Heart left ventricle (tissue), 13 donors: ENCODE results near the gene KNG1.

Experiments used
- POLR2A ChIP-seq, 2 donors: fragments of 450-650 bp; IDR thresholded peaks; one replicate each; pipeline ENCODE4 v1.6.1; 2017; ENCODE audit warnings: antibody characterized with exemption in 2 of 2, mild to moderate bottlenecking in 2 of 2, moderate library complexity in 2 of 2
- TF ChIP-seq, protein P1 (sequence below), 12 donors: fragments of 200-600 bp; sonication (generic) in 4 of 12; IDR thresholded peaks; one replicate each; pipeline versions ENCODE4 v1.5.0 to v1.8.0; 2018 to 2022; ENCODE audit warnings: antibody characterized with exemption in 12 of 12, mild to moderate bottlenecking in 5 of 12
- donor health status: ischemic (EF 13 %, LVEDD 7.1; RV severe dilation, severe dysfunction).
- donor health status: DM: no; HTN: yes; CAD: no.
- donor health status: DM: no; HTN: no; CAD: no.
- donor health status: ischemic (EF 25% LVEDD 6.9; RV normal size, moderate dysfunction).
- donor health status: ischemic (EF 25% LVEDD 5.7; RV mildly dilated, moderate dysfunction).
- donor health status: ischemic (EF 35%, LVEDD 5.7; RV mildly dilated, moderate dysfunction).
- donor health status: nonischemic (EF 11% LVEDD 7.7; RV severe dilation, severe dysfunction).
- donor health status: DM: yes; HTN: yes; CAD: no.
- donor health status: PGD.
- donor health status: ischemic (EF 29% LVEDD 5.4; RV normal size, mild dysfunction).
- donor health status: nonischemic (EF 23%, LVEDD 6.1; RV moderate dilation, normal function).

DNA sequence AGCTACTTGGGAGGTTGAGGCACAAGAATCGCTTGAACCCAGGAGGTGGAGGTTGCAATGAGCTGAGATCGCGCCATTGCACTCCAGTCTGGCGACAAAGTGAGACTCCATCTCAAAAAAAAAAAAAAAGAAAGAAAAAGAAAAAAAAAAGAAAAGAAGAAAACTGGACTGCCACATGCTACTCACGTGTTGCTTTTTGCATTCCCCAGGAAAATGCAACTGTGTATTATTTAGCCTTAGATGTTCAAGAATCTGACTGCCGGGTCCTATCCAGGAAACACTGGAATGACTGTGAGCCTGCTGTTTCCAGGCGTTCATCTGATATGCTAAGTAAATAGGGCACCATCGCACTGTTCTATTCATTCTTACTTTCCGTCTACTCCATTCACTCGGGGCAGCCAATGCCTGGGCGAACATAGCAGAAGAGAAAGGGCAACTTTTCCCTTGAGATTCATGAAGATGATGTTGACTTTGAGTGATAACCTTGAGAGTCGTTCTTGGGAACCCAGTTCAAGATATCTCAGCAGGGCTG lies 30.0 kb upstream of the KNG1 start:
- TF ChIP-seq, protein P1, sequence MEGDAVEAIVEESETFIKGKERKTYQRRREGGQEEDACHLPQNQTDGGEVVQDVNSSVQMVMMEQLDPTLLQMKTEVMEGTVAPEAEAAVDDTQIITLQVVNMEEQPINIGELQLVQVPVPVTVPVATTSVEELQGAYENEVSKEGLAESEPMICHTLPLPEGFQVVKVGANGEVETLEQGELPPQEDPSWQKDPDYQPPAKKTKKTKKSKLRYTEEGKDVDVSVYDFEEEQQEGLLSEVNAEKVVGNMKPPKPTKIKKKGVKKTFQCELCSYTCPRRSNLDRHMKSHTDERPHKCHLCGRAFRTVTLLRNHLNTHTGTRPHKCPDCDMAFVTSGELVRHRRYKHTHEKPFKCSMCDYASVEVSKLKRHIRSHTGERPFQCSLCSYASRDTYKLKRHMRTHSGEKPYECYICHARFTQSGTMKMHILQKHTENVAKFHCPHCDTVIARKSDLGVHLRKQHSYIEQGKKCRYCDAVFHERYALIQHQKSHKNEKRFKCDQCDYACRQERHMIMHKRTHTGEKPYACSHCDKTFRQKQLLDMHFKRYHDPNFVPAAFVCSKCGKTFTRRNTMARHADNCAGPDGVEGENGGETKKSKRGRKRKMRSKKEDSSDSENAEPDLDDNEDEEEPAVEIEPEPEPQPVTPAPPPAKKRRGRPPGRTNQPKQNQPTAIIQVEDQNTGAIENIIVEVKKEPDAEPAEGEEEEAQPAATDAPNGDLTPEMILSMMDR (IDR thresholded peaks at IDR 0.05): no peak
- TF ChIP-seq POLR2A (IDR thresholded peaks at IDR 0.05): no peak
